Effector memory CD4-positive, alpha-beta T cell (primary cell): ENCODE data around the gene MRPS2.
"Not testable (repeated sequence)": the region's sequence is repeated elsewhere in the genome, so short reads cannot be mapped to it uniquely, and the experiment has no call there.

Experiments used
- DNase-seq, 3 donors: peaks; one replicate each; pipeline ENCODE4 v3.0.0-alpha.2; 2020
- H3K27ac ChIP-seq: 2 replicates; pipeline ENCODE4 v1.7.0; 2013; ENCODE audit warnings: mild to moderate bottlenecking, low read length, moderate library complexity; ENCODE audit not compliant: insufficient read depth, poor library complexity, severe bottlenecking
- H3K27me3 ChIP-seq: replicated peaks from 2 replicates; pipeline ENCODE4 v1.7.0; 2013; ENCODE audit warnings: mild to moderate bottlenecking, low read length; ENCODE audit not compliant: insufficient read depth, control insufficient read depth, poor library complexity, severe bottlenecking
- H3K36me3 ChIP-seq: 2 replicates; pipeline ENCODE4 v1.7.0; 2013; ENCODE audit warnings: mild to moderate bottlenecking, low read length, moderate library complexity; ENCODE audit not compliant: control insufficient read depth, insufficient read depth
- H3K4me1 ChIP-seq: 2 replicates; pipeline ENCODE4 v1.7.0; 2013; ENCODE audit warnings: low read length, mild to moderate bottlenecking; ENCODE audit not compliant: control insufficient read depth, insufficient read depth, poor library complexity, severe bottlenecking
- H3K4me3 ChIP-seq: 2 replicates; pipeline ENCODE4 v1.7.0; 2013; ENCODE audit warnings: low read length, low read depth, mild to moderate bottlenecking; ENCODE audit not compliant: insufficient read depth, poor library complexity, severe bottlenecking
- H3K9me3 ChIP-seq: 2 replicates; pipeline ENCODE4 v1.7.0; 2013; ENCODE audit warnings: mild to moderate bottlenecking, low read length, moderate library complexity; ENCODE audit not compliant: control insufficient read depth

Gene MRPS2

GRCh38 chr9:135533674-135534073, 33.2 kb downstream of the MRPS2 start:
- Histone ChIP-seq H3K9me3 (no peaks in the 10 kb centered on the region), H3K36me3 (no peaks in the 10 kb centered on the region), H3K27me3 (no peaks in the 10 kb centered on the region), H3K27ac (no peak overlapping the region), H3K4me3 (no peak overlapping the region), H3K4me1 (no peaks in the 10 kb centered on the region)
- no peak for DNase-seq

- not testable (repeated sequence) for H3K4me1 ChIP-seq, H3K9me3 ChIP-seq, H3K27ac ChIP-seq, H3K27me3 ChIP-seq, DNase-seq, H3K4me3 ChIP-seq, H3K36me3 ChIP-seq
Measured at GRCh38 chr9:135534192-135534711, 33.8 kb downstream of the MRPS2 start.

- not testable (repeated sequence) for H3K27me3 ChIP-seq, H3K4me1 ChIP-seq, H3K36me3 ChIP-seq, DNase-seq, H3K27ac ChIP-seq, H3K4me3 ChIP-seq, H3K9me3 ChIP-seq
Measured at GRCh38 chr9:135534826-135535225, 34.3 kb downstream of the MRPS2 start.

GRCh38 chr9:135535631-135536030, 35.1 kb downstream of the MRPS2 start:
- not testable (repeated sequence) for H3K36me3 ChIP-seq, DNase-seq, H3K27me3 ChIP-seq, H3K4me3 ChIP-seq, H3K4me1 ChIP-seq, H3K27ac ChIP-seq, H3K9me3 ChIP-seq

- H3K4me3 ChIP-seq = no peak overlapping the region
- no peaks in the 10 kb centered on the region for H3K36me3 ChIP-seq
- H3K4me1 ChIP-seq = no peaks in the 10 kb centered on the region
- H3K27ac ChIP-seq = no peak overlapping the region
- DNase-seq = no peak
- no peaks in the 10 kb centered on the region for H3K27me3 ChIP-seq
- H3K9me3 ChIP-seq = no peaks in the 10 kb centered on the region
Measured at GRCh38 chr9:135536216-135536615, 35.7 kb downstream of the MRPS2 start.

GRCh38 chr9:135543262-135543894, 42.9 kb downstream of the MRPS2 start:
- not testable (repeated sequence) for H3K4me3 ChIP-seq, H3K4me1 ChIP-seq, DNase-seq, H3K27me3 ChIP-seq, H3K36me3 ChIP-seq, H3K27ac ChIP-seq, H3K9me3 ChIP-seq

- Histone ChIP-seq H3K9me3 (no peaks in the 10 kb centered on the region), H3K4me1 (no peaks in the 10 kb centered on the region), H3K27me3 (no peaks in the 10 kb centered on the region)
Measured at GRCh38 chr9:135544981-135545635, 44.6 kb downstream of the MRPS2 start.

GRCh38 chr9:135545646-135546176, 45.2 kb downstream of the MRPS2 start, which contains the start of gene OBP2A:
Gene OBP2A, plus strand, starts transcription at chr9:135546126. Its CDS starts 55 bp downstream, at chr9:135546181.
- H3K4me3 ChIP-seq, H3K36me3 ChIP-seq, H3K9me3 ChIP-seq, H3K27ac ChIP-seq, H3K4me1 ChIP-seq, DNase-seq, H3K27me3 ChIP-seq: not testable (repeated sequence)

More at GRCh38 chr9:135544981-135545635, 44.6 kb downstream of the MRPS2 start:
- Histone ChIP-seq H3K36me3 (no peaks in the 10 kb centered on the region), H3K4me3 (no peak overlapping the region), H3K27ac (no peak overlapping the region)
- no peak for DNase-seq

GRCh38 chr9:135546792-135547617, 46.5 kb downstream of the MRPS2 start:
- not testable (repeated sequence) for DNase-seq

More at GRCh38 chr9:135546792-135547617, 46.5 kb downstream of the MRPS2 start:
- H3K27me3 ChIP-seq, H3K9me3 ChIP-seq, H3K4me3 ChIP-seq, H3K36me3 ChIP-seq, H3K27ac ChIP-seq, H3K4me1 ChIP-seq: not testable (repeated sequence)
